Activated CD8-positive, alpha-beta memory T cell treated with anti-CD3 and anti-CD28 coated beads for 24 hours (primary cell): Measurements from ENCODE around the gene NIPAL3.
"Not testable (repeated sequence)": the region's sequence is repeated elsewhere in the genome, so short reads cannot be mapped to it uniquely, and the experiment has no call there.

Experiments
- DNase-seq: peaks from one replicate; pipeline ENCODE4 v3.0.0-alpha.2; 2020

The NIPAL3 gene

DNA sequence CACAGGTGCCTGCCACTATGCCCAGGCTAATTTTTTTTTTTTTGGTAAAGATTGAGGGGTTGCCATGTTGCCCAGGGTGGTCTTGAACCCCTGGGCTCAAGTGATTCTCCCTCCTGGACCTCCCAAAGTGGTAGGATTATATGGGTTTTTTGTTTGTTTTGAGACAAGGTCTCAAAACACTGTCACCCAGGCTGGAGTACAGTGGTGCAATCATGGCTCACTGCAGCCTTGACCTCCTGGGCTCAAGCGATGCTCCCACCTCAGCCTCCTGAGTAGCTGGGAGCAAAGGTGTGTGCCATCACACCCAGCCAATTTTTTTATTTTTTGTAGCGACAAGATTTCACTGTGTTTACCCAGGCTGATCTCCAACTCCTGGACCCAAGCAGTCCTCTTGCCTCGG lies 78.2 kb downstream of the NIPAL3 start:
- peak; percentile 19 for DNase-seq

- peak; percentile 41 for DNase-seq
Observed at GRCh38 chr1:24498589-24498988, 83.0 kb downstream of the NIPAL3 start.

- DNase-seq: peak; percentile 52
Observed at GRCh38 chr1:24500448-24501048, 84.9 kb downstream of the NIPAL3 start.

DNA sequence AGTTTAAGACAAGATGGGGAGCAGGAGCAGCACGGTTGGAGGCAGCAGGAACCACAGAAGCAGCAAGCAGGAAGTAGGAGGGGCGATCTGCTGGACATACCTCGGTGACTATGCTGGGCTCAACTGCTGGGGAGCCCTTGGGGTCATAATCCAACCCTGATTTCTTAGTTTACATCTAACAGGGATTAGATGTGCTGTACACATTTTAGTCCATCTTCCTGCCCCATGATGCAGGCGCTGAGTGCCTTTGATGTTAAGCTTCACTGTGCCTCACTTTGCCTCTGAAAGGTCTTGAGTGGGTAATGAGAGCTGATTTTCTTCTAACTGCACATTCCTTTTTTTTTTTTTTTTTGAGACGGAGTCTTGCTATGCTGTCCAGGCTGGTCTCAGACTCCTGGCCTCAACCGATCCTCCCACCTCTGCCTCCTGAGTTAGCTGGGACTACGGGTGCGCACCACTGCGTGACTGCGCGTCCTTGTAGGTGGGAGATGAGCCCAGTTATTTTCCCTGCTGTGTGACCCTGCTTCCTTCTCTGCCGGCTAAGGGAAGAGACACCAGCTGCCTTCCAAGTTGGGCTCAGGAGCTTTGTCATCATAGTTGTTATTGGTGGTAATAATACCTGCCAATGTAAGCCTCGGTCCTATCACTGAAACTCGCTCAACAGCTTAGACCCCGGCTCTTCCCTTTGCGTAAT lies 85.9 kb downstream of the NIPAL3 start:
- peak; percentile 67 for DNase-seq

DNA sequence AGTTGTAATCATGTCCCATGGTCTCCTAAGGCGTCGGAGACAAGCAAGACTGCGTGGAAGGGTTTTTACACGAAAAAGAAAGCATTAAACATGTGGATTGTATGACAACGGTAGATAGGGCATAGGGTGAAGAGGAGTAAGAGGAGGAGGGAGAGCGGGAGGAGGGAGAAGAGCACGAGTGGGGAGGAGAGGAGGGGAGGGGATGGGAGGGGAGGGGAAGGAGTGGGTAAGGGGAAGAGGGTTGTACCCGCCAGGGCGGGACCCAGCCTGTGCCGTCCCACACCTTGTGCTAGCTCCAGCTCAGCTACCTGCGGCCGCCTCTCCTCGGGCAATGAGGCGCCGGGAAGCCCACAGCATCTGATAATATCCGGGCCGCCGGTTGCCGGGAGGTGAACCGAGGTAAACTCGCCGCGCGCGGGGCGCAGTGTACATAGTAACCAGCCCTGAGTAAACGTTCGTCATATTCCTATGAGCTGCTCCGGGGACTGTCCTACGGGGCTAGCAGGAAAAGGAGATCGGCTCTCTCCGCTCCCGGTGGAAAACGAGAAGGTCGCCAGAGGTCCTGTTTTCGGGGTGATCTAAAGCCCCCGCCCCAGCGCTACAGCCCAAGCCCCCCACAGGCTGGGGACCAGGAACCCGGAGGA lies 86.6 kb downstream of the NIPAL3 start:
- peak; percentile 89 for DNase-seq

DNA sequence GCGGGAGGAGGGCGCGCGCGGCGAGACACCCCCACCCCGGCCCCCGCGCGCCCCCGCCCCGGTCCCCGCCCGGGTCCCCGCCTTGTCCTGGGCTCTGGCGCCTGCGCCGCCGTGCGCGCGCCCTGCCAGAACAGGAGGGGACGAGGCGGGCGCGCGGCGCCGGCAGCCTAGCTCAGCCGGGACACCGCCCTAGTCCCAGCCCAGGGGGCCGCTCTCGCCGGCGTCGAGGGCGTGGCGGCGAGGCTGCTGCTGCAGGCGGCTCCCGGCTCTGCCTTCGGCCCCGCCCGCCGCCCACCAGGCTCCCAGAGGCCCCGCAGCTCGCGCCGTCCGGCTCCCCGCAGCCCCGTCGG lies 87.1 kb downstream of the NIPAL3 start, which contains the start of gene RCAN3:
Gene RCAN3 (plus strand): TSS at position 128 of the 350 bp plus-strand sequence. CDS start 11,537 bp downstream, outside the sequence.
- DNase-seq: peak; percentile 92

- peak; percentile 79 for DNase-seq
Observed at GRCh38 chr1:24503059-24503751, 87.6 kb downstream of the NIPAL3 start.

DNA sequence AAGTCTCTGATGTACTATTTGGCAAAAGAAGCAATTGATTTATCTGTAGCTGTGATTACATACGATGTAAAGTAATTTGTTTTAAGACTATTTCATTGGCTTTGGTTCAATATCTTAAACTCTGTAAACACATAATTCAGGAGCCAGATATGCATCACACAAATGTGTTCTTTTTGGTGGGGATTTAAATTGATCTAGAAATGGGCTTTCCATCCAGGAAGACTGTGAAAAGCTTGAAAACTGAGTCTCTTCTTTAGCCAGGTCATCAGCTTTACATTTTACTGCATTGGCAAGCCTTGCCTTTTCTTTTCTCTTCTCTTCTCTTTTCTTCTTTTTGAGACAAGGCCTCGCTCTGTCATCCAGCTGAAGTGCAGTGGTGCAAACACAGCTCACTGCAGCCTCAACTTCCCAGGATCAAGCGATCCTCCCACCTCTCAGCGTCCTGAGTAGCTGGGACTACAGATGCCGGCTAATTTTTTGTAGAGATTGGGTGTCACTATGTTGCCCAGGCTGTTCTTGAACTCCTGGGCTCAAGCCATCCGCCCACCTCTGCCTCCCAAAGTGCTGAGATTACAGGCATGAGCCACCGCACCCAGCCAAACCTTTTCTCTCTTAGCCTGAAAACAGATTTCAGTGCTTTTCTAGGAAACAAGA lies 88.4 kb downstream of the NIPAL3 start:
- DNase-seq: peak; percentile 60

DNA sequence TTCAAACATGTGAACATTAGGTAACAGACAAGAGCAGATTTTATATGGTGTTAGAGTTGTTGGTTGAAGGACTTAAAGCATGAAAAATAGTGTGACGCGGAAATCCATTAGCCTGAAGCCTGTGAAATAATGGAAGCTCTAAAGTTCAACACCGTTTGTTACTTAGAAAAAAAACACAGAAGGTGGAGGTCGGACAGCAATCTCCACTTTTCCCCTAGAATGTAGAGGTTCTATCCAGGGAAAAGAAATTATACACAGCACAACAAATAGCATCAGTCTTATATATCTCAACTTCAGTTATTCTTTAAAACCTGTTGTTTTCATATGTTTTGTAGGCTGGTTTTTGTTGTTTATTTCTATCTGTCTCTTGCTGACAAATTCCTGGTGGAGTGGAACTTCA lies 89.0 kb downstream of the NIPAL3 start:
- no peak for DNase-seq

GRCh38 chr1:24505816-24506215 lies 90.2 kb downstream of the NIPAL3 start:
- DNase-seq: peak; percentile 56

GRCh38 chr1:24506691-24507381 lies 91.2 kb downstream of the NIPAL3 start:
- peak; percentile 35 for DNase-seq

DNA sequence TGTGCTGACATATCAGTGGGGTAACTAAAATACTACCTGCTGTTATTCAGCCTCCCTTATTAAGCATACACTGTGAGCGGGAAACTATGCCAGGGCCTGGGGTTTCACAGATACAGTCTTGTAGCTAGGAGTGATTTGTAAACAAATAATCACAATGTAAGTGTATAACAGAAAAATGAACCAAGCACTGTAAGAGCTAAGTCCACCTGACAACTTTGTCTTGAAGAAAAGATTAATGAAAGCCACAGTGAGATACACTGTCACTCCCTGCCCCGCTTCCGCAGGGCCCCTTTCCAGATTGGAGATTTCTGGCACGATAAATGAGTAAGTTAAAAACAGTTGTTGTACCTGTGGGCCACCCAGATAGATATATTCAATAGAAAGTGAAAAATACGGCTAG lies 91.8 kb downstream of the NIPAL3 start:
- DNase-seq: no peak

GRCh38 chr1:24508911-24509310 lies 93.3 kb downstream of the NIPAL3 start:
- no peak for DNase-seq

GRCh38 chr1:24513706-24514105 lies 98.1 kb downstream of the NIPAL3 start:
- no peak for DNase-seq

DNA sequence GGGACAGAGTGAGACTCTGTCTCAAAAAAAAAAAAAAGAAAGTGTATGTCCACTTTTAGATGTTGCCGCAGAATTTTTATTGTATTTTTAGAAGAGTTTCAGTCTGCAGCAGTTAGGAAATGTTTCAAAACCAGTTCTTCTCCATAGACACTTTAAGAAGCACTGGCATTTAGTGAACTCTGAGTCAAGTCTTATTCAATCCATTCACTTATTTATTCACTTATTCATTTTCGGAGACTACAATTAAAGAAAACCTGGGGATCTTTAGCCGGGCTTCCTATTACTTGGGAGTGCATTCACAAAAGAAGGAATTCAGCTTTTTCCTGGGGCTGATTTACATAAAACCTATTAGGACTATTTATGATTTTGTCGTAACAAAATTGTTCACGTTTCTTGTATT lies 99.3 kb downstream of the NIPAL3 start:
- no peak for DNase-seq

DNA sequence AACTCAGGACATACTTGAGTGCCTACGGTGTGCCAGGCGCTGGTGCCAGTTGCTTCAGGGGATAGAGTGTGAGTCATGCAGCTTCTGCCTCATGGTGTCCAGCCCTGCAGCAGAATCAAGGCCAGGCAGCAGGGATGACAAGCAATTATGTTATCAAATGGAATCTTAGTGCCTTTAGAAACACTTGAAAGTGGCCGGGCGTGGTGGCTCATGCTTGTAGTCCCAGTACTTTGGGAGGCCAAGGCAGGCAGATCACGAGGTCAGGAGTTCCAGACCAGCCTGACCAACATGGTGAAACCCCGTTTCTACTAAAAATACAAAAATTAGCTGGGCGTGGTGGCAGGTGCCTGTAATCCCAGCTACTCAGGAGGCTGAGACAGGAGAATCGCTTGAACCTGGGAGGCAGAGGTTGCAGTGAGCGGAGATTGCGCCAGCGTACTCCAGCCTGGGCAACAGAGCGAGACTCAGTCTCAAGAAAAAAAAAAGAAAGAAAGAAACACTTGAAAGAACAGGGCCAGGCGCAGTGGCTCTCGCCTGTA lies 100.1 kb downstream of the NIPAL3 start:
- not testable (repeated sequence) for DNase-seq

- DNase-seq: no peak
Observed at GRCh38 chr1:24516506-24516905, 100.9 kb downstream of the NIPAL3 start.

DNA sequence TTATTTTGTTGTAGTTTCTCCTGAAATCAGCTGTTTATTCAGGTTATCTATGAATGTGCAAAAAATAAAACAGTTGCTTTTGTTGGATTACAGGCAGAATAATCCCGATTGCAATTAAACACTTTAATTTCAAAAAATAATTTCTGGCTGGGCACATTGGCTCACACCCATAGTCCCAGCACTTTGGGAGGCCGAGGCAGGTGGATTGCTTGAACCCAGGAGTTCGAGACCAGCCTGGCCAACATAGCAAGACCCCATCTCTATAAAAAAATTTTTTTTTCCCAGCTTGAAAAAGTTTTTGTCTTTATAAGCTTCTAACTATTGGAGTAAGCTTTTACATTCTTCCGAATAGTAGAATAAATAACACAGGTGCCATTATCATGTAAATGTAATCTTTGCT lies 102.3 kb downstream of the NIPAL3 start:
- DNase-seq: no peak

DNA sequence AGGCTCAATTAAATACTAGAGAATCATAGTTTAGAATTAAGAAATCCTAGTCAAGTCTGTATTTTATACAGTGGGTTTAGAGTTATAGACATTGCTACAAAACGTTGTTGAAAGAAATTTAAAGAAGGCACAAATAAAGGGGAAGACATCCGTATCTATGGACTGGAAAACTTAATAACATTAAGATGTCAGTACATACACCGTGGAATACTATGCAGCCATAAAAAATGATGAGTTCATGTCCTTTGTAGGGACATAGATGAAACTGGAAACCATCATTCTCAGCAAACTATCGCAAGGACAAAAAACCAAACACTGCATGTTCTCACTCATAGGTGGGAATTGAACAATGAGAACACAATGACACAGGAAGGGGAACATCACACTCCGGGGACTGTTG lies 104.7 kb downstream of the NIPAL3 start:
- not testable (repeated sequence) for DNase-seq
